Fibroblast of lung (primary cell): ENCODE results near the gene FRMD1. TPM values are rescaled to one million over a fixed set of nuclear protein-coding genes. Genes with fewer than 3 reads are reported as not detected.

Source experiments
- DNase-seq, 2 donors: peaks; one replicate each; pipeline versions ENCODE4 v3.0.0 to v3.0.0-alpha.2; 2010; ENCODE audit warnings: low read depth in 2 of 2
- H2AFZ ChIP-seq: 2 replicates; pipeline ENCODE4 v1.5.1; 2012; ENCODE audit warnings: low read length, control low read depth, inconsistent platforms
- H3K27ac ChIP-seq: 2 replicates; pipeline ENCODE4 v1.5.1; 2011; ENCODE audit warnings: low read length, control low read depth; ENCODE audit not compliant: insufficient read depth
- H3K27me3 ChIP-seq: 2 replicates; pipeline ENCODE4 v1.5.1; 2011; ENCODE audit warnings: mild to moderate bottlenecking, low read length; ENCODE audit not compliant: control insufficient read depth, insufficient read depth
- H3K36me3 ChIP-seq: 2 replicates; pipeline ENCODE4 v1.5.1; 2011; ENCODE audit warnings: low read length; ENCODE audit not compliant: control insufficient read depth, insufficient read depth
- H3K4me1 ChIP-seq: 2 replicates; pipeline ENCODE4 v1.5.1; 2011; ENCODE audit warnings: low read length; ENCODE audit not compliant: control insufficient read depth, insufficient read depth; ENCODE audit errors: extremely low read depth
- H3K4me2 ChIP-seq: 2 replicates; pipeline ENCODE4 v1.5.1; 2011; ENCODE audit warnings: low read length, control low read depth; ENCODE audit not compliant: insufficient read depth; ENCODE audit errors: extremely low read depth
- H3K4me3 ChIP-seq, 4 experiments: fragments of 200-600 bp in 1 of 4; sonication (generic) in 1 of 4; replicated peaks in 1 of 4; 2 replicates each; pipeline ENCODE4 v1.5.1; 2011 to 2016; ENCODE audit warnings: low read length in 4 of 4, low read depth in 3 of 4, mild to moderate bottlenecking in 3 of 4, control low read depth in 2 of 4, inconsistent platforms in 1 of 4, mixed read lengths in 1 of 4; ENCODE audit not compliant: insufficient read depth in 1 of 4; ENCODE audit errors: control extremely low read depth in 1 of 4
- H3K79me2 ChIP-seq: 2 replicates; pipeline ENCODE4 v1.5.1; 2012; ENCODE audit warnings: mild to moderate bottlenecking, low read length, inconsistent platforms; ENCODE audit not compliant: control insufficient read depth, insufficient read depth
- H3K9ac ChIP-seq: 2 replicates; pipeline ENCODE4 v1.5.1; 2011; ENCODE audit warnings: mild to moderate bottlenecking, low read length, control low read depth; ENCODE audit not compliant: insufficient read depth
- H3K9me3 ChIP-seq: 2 replicates; pipeline ENCODE4 v1.5.1; 2012; ENCODE audit warnings: low read depth, low read length; ENCODE audit not compliant: control insufficient read depth, insufficient read depth
- H4K20me1 ChIP-seq: 2 replicates; pipeline ENCODE4 v1.5.1; 2011; ENCODE audit warnings: low read length; ENCODE audit not compliant: control insufficient read depth, insufficient read depth; ENCODE audit errors: extremely low read depth
- EZH2 ChIP-seq: IDR thresholded peaks from 2 replicates; pipeline ENCODE4 v1.5.1; 2012; ENCODE audit warnings: low read length, control low read depth, mild to moderate bottlenecking; ENCODE audit errors: missing control alignments
- polyA plus RNA-seq, 2 donors: library from polyadenylated mRNA; depleted of rRNA in 1 of 2; stranded (reverse) in 1 of 2; unstranded in 1 of 2; fragments of >200 nt; gene quantifications; 2 replicates each; pipeline ENCODE4 v1.2.1, GENCODE V29; 2011 to 2012; ENCODE audit warnings: missing spikeins in 1 of 2
- total RNA-seq: library from RNA; depleted of rRNA; stranded (reverse); fragments of >200 nt; gene quantifications from 2 replicates; pipeline ENCODE4 v1.2.1, GENCODE V29; 2014
- TF ChIP-seq, protein P1 (sequence below), 2 donors: IDR thresholded peaks in 1 of 2; conservative IDR thresholded peaks in 1 of 2; 1 replicate in 1 of 2; 2 replicates in 1 of 2; pipeline ENCODE4 v1.5.1; 2011 to 2012; ENCODE audit warnings: low read length in 2 of 2, control low read depth in 1 of 2, inconsistent platforms in 1 of 2, low read depth in 1 of 2, mild to moderate bottlenecking in 1 of 2

The FRMD1 gene
- total and polyA plus RNA-seq, 2 donors (not counting 1 experiment from before 2014, with no cell fraction given): not detected

DNA sequence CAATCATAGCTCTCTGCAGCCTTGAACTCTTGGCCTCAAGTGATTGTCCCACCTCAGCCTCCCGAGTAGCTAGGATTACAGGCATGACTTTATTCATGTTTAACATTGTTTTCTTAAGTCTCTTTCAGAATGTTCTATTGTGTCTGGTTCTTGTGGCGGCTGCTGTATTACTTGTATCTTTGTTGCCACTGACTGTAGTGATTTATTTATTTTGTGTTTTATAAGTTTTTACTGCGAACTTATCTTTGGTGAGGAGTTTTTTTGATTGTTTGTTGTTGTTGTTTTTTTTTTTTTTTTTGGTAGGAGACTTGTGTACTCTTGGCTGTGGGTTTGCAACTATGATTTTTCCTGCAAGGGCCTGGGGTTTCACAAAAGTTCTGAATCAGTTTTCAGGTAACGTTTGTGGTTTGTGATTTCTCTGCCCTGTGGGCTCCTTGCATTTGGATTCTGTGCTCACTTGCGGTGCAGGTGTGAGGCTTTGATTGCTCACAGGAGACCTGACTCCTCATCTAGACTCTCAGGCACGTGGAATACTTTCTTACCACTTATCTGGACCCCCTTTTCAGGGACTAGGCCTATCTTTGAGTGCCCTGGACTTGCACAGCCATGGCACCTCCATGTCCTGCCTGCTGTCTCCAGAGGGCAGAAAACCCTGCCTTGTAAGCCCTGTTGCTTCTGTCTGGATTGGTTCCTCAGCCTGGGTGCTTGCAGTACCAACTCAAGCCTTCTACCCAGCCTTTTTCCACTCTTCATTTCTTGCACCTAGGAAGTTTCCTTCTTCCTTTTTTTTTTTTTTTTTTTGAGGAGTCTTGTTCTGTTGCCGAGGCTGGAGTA, 56.3 kb downstream of the FRMD1 start:
- no peak overlapping the region for H3K9ac ChIP-seq
- H3K4me2 ChIP-seq: no peak overlapping the region
- H4K20me1 ChIP-seq: no peaks in the 10 kb centered on the region
- H3K27ac ChIP-seq: no peak overlapping the region
- no peak for DNase-seq
- no peak overlapping the region for H2AFZ ChIP-seq
- H3K79me2 ChIP-seq: no peaks in the 10 kb centered on the region
- no peaks in the 10 kb centered on the region for H3K9me3 ChIP-seq
- no peaks in the 10 kb centered on the region for H3K4me1 ChIP-seq
- TF ChIP-seq EZH2: no peak
- TF ChIP-seq, protein P1, sequence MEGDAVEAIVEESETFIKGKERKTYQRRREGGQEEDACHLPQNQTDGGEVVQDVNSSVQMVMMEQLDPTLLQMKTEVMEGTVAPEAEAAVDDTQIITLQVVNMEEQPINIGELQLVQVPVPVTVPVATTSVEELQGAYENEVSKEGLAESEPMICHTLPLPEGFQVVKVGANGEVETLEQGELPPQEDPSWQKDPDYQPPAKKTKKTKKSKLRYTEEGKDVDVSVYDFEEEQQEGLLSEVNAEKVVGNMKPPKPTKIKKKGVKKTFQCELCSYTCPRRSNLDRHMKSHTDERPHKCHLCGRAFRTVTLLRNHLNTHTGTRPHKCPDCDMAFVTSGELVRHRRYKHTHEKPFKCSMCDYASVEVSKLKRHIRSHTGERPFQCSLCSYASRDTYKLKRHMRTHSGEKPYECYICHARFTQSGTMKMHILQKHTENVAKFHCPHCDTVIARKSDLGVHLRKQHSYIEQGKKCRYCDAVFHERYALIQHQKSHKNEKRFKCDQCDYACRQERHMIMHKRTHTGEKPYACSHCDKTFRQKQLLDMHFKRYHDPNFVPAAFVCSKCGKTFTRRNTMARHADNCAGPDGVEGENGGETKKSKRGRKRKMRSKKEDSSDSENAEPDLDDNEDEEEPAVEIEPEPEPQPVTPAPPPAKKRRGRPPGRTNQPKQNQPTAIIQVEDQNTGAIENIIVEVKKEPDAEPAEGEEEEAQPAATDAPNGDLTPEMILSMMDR (conservative IDR thresholded peaks at IDR 0.05 in 1 of 2, IDR thresholded peaks at IDR 0.05 in 1 of 2; ENCODE audit: low read depth in 1 of 2, low read length in 2 of 2): no peak
- peaks cover 4% of the 10 kb centered on the region for H3K27me3 ChIP-seq
- no peak overlapping the region for H3K4me3 ChIP-seq
- H3K36me3 ChIP-seq: no peaks in the 10 kb centered on the region

DNA sequence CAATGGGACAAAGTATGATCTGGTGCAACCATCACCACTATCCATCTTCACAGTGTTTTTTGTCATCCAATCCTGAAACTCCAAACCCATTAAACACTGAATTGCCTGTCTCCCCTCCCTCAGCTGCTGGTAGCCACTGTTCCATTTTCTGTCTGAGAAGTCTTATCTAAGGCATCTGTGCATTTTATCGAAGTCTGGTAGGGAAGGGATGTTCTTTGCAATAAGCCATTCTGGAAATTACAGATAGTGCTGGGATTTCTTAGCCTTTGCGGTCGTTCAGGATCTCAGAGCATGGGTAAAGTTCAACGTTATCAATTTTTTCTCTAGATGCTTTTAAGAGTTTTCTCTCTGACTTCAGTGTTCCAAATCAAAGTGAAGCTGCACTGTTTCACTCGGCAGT, 57.4 kb downstream of the FRMD1 start:
- no peak for DNase-seq
- Histone ChIP-seq H3K27ac (no peak overlapping the region), H2AFZ (no peak overlapping the region)

DNA sequence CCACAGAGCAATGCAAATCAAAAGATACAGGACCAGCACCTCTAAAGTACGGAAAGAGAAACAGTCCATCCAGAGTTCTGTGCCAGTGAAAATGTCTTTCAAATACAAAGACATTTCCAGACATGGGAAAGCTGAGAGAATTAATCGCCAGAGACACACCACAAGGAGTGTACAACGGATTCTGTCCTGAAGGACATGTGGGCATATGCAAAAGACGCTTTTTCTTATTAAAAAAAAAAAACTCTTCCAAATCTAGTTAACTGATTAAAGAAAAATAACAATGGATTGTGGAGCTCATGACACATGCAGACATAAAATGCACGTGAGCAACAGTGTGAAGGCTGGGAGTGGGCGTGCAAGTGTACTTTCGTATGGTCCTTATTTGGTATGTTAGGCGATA, 58.8 kb downstream of the FRMD1 start:
- Histone ChIP-seq H3K27me3 (peaks cover 7% of the 10 kb centered on the region), H3K9ac (no peak overlapping the region), H3K79me2 (no peaks in the 10 kb centered on the region), H3K9me3 (no peaks in the 10 kb centered on the region), H3K4me3 (no peak overlapping the region), H4K20me1 (no peaks in the 10 kb centered on the region), H3K36me3 (no peaks in the 10 kb centered on the region), H2AFZ (no peak overlapping the region), H3K4me1 (no peaks in the 10 kb centered on the region), H3K4me2 (no peak overlapping the region), H3K27ac (no peak overlapping the region)
- DNase-seq: no peak
- no peak for TF ChIP-seq EZH2
- TF ChIP-seq, protein P1 (conservative IDR thresholded peaks at IDR 0.05 in 1 of 2, IDR thresholded peaks at IDR 0.05 in 1 of 2; ENCODE audit: low read depth in 1 of 2, low read length in 2 of 2): no peak

More for the DNA sequence above, 57.4 kb downstream of the FRMD1 start:
- Histone ChIP-seq H3K9ac (no peak overlapping the region), H4K20me1 (no peaks in the 10 kb centered on the region), H3K9me3 (no peaks in the 10 kb centered on the region), H3K79me2 (no peaks in the 10 kb centered on the region), H3K4me2 (no peak overlapping the region), H3K36me3 (no peaks in the 10 kb centered on the region), H3K4me3 (no peak overlapping the region), H3K4me1 (no peaks in the 10 kb centered on the region), H3K27me3 (peaks cover 4% of the 10 kb centered on the region)
- TF ChIP-seq EZH2: no peak
- TF ChIP-seq, protein P1 (conservative IDR thresholded peaks at IDR 0.05 in 1 of 2, IDR thresholded peaks at IDR 0.05 in 1 of 2; ENCODE audit: low read depth in 1 of 2, low read length in 2 of 2): no peak
